ENCODE measurements around the gene CYTH4.
A peak's percentile ranks its signal among the peaks of the same experiment; 100 is the strongest.

The CYTH4 gene

DNA sequence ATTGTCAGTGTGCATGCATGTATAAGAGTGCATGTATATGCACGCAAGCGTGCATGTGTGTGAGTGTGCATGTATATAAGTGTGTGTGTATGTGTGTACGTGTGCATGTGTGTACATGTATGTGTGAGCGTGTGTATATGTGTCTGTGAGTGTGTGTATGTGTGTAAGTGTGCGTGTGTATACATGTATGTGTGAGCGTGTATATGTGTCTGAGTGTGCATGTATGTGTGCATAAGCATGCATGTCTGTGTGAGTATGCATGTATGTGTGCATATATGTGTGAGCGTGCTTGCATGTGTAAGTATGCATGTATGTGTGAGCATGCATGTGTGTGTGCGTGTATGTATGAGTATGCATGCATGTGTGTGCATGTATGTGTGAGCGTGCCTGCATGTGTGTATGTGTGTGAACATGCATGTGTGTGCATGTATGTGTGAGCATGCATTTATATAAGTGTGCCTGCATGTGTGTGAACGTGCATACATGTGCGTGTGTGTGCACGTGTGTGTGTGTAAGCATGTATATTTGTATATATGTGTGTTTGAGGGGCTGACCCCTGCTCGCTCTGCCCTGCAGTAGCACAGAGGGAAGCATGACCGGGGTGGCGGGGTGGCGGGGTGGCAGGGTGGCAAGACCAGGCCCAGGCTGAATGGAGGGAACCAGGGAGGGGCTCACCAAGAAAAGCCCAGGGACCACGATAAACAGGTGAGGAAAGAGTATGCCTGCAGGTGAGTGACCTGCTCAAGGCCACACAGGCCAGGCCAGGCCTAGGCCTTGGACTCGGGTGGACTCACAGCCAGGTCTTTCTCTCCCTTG is 26.3 kb downstream of the CYTH4 start:
- ChIA-PET POLR2A (no interaction called here), CTCF (interaction anchor here (0.6 to 3.1 kb wide), 6 partner anchors 8 to 48 kb away, joined by 4 to 11 read pairs (median 6); partner anchors contain the start of gene CYTH4)
- Histone ChIP-seq H3K27me3 (replicated peaks in 2 of 5; ENCODE audit: control insufficient read depth in 4 of 5, insufficient read depth in 5 of 5, low read length in 4 of 5) (no peaks in the 10 kb centered on the region), H3K36me3 (ENCODE audit: control insufficient read depth in 4 of 4, insufficient read depth in 4 of 4, low read length in 3 of 4) (peaks cover 6 to 63% (median 28%) of the 10 kb centered on the region in 4 experiments), H3K4me1 (ENCODE audit: control extremely low read depth in 1 of 4, control insufficient read depth in 4 of 4, insufficient read depth in 4 of 4, low read length in 3 of 4) (peaks cover 28 to 100% (median 97%) of the 10 kb centered on the region in 4 experiments), H3K4me3 (ENCODE audit: control insufficient read depth in 1 of 7, extremely low read depth in 1 of 7, insufficient read depth in 4 of 7, low read depth in 2 of 7, low read length in 6 of 7) (peak overlapping the region in 4 of 7 experiments; percentile 20 to 51 (median 27)), H3K9me3 (ENCODE audit: control extremely low read depth in 1 of 5, control insufficient read depth in 4 of 5, insufficient read depth in 2 of 5, low read depth in 1 of 5, low read length in 4 of 5) (no peaks in the 10 kb centered on the region), H3K27ac (ENCODE audit: insufficient read depth in 1 of 2, low read depth in 1 of 2, low read length in 2 of 2, poor library complexity in 1 of 2, severe bottlenecking in 2 of 2) (peak overlapping the region in 1 of 2 experiments; percentile 97)
- 92% methylated on average over 17 of the region's 18 CpGs for WGBS (ENCODE audit: insufficient coverage)
- DNase-seq: no peak

DNA sequence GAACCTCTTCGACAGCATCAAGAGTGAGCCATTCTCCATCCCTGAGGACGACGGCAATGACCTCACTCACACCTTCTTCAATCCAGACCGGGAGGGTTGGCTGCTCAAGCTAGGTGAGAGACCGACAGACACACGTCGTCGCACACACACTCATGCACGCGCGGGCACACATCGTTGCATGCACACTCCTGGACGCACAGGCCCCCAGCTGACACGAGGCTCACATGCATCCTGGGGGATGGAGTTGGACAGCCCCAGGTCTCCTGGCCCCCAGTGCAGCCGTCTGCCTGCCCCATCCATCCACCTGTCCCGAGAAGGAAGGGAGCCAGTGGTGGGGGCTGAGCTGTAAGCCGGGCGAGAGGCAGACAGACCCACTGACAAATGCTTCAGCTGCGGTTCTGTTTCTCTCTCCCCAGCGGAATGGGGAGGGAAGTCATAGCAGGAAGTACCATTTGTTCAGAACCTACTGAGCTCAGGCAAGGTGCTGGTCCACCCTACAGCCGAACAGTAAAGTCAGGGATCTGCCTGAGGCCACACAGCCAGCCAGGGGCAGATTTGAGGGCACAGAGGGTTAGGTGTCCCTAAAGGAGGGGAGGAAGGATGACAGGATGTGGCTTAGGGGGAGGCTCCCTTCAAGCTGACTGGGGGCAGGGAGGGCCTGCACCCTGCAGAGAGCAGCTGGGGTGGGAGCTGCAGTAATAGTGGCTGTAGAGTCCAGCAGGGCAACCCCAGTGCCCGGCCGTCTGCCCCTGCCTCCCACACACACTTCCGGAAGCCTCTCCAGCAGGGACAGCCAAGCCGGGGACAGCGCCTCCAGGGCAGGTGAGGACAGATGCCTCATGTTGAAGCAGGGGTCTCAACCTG is 27.1 kb downstream of the CYTH4 start:
- ChIA-PET CTCF (interaction anchor here (0.6 to 3.1 kb wide), 11 partner anchors 9 to 148 kb away, joined by 3 to 11 read pairs (median 4); partner anchors contain the start of gene CYTH4), POLR2A (no interaction called here)
- H3K27ac ChIP-seq (ENCODE audit: insufficient read depth in 1 of 2, low read depth in 1 of 2, low read length in 2 of 2, poor library complexity in 1 of 2, severe bottlenecking in 2 of 2): no peak overlapping the region
- peak overlapping the region in 4 of 7 experiments; percentile 20 to 36 (median 30) for H3K4me3 ChIP-seq (ENCODE audit: control insufficient read depth in 1 of 7, extremely low read depth in 1 of 7, insufficient read depth in 4 of 7, low read depth in 2 of 7, low read length in 6 of 7)
- WGBS (ENCODE audit: insufficient coverage): 55% methylated on average over 22 of the region's 26 CpGs
- H3K4me1 ChIP-seq (ENCODE audit: control extremely low read depth in 1 of 4, control insufficient read depth in 4 of 4, insufficient read depth in 4 of 4, low read length in 3 of 4): peaks cover 28 to 100% (median 97%) of the 10 kb centered on the region in 4 experiments
- no peaks in the 10 kb centered on the region for H3K9me3 ChIP-seq (ENCODE audit: control extremely low read depth in 1 of 5, control insufficient read depth in 4 of 5, insufficient read depth in 2 of 5, low read depth in 1 of 5, low read length in 4 of 5)
- peak in 2 of 3 donors; percentile 43 to 55 for DNase-seq
- H3K36me3 ChIP-seq (ENCODE audit: control insufficient read depth in 4 of 4, insufficient read depth in 4 of 4, low read length in 3 of 4): peaks cover 6 to 64% (median 27%) of the 10 kb centered on the region in 4 experiments
- no peaks in the 10 kb centered on the region for H3K27me3 ChIP-seq (replicated peaks in 2 of 5; ENCODE audit: control insufficient read depth in 4 of 5, insufficient read depth in 5 of 5, low read length in 4 of 5)

DNA sequence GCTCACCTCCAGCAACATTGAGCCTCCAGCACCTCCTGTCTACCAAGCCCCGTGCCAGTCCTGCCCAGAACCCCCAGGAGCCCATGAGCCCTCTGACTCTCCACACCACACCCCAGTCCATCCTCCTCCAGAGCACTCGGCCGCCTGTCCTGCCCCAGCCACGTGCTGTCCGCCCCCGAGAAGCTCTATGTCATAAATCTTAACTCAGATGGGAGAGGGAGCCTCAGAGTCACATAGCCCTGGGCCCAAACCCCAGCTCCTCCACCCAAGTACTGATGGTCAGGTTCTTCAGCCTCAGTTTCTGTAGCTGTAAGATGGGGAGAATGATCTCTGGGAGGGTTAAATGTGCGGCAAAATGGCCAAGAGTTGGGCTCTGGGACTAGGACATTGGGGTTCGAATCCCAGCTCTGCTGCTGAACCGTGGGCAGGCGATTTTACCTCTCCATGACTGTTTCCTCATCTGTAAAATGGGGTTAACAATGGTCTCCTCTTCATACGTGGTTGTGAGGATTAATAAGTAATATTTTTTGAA is 27.8 kb downstream of the CYTH4 start:
- POLR2A ChIA-PET: interaction anchor here (0.6 kb wide), 1 partner anchor 144 kb away, joined by 3 read pairs; no protein-coding TSS in a partner anchor
- H3K27ac ChIP-seq (ENCODE audit: insufficient read depth in 1 of 2, low read depth in 1 of 2, low read length in 2 of 2, poor library complexity in 1 of 2, severe bottlenecking in 2 of 2): no peak overlapping the region
- CTCF ChIA-PET: interaction anchor here (1.1 to 3.1 kb wide), 14 partner anchors 9 to 147 kb away, joined by 3 to 11 read pairs (median 4); partner anchors contain the start of gene CYTH4

GRCh38 chr22:37310815-37311595 is 28.7 kb downstream of the CYTH4 start:
- Histone ChIP-seq H3K36me3 (ENCODE audit: control insufficient read depth in 4 of 4, insufficient read depth in 4 of 4, low read length in 3 of 4) (peaks cover 6 to 58% (median 25%) of the 10 kb centered on the region in 4 experiments), H3K4me3 (ENCODE audit: control insufficient read depth in 1 of 7, extremely low read depth in 1 of 7, insufficient read depth in 4 of 7, low read depth in 2 of 7, low read length in 6 of 7) (no peak overlapping the region), H3K4me1 (ENCODE audit: control extremely low read depth in 1 of 4, control insufficient read depth in 4 of 4, insufficient read depth in 4 of 4, low read length in 3 of 4) (peaks cover 20 to 94% (median 91%) of the 10 kb centered on the region in 4 experiments), H3K27ac (ENCODE audit: insufficient read depth in 1 of 2, low read depth in 1 of 2, low read length in 2 of 2, poor library complexity in 1 of 2, severe bottlenecking in 2 of 2) (peak overlapping the region in 1 of 2 experiments; percentile 11), H3K9me3 (ENCODE audit: control extremely low read depth in 1 of 5, control insufficient read depth in 4 of 5, insufficient read depth in 2 of 5, low read depth in 1 of 5, low read length in 4 of 5) (no peaks in the 10 kb centered on the region), H3K27me3 (replicated peaks in 2 of 5; ENCODE audit: control insufficient read depth in 4 of 5, insufficient read depth in 5 of 5, low read length in 4 of 5) (no peaks in the 10 kb centered on the region)
- 88% methylated on average over 24 of the region's 25 CpGs for WGBS (ENCODE audit: insufficient coverage)
- CTCF ChIA-PET: interaction anchor here (0.6 to 7.3 kb wide), 12 partner anchors 10 to 145 kb away, joined by 3 to 64 read pairs (median 4); no protein-coding TSS in a partner anchor
- no peak for DNase-seq
- POLR2A ChIA-PET: no interaction called here

More for the DNA sequence above, 27.8 kb downstream of the CYTH4 start:
- no peak for DNase-seq
- H3K36me3 ChIP-seq (ENCODE audit: control insufficient read depth in 4 of 4, insufficient read depth in 4 of 4, low read length in 3 of 4): peaks cover 6 to 64% (median 27%) of the 10 kb centered on the region in 4 experiments
- H3K4me1 ChIP-seq (ENCODE audit: control extremely low read depth in 1 of 4, control insufficient read depth in 4 of 4, insufficient read depth in 4 of 4, low read length in 3 of 4): peaks cover 24 to 100% (median 97%) of the 10 kb centered on the region in 4 experiments
- H3K9me3 ChIP-seq (ENCODE audit: control extremely low read depth in 1 of 5, control insufficient read depth in 4 of 5, insufficient read depth in 2 of 5, low read depth in 1 of 5, low read length in 4 of 5): no peaks in the 10 kb centered on the region
- H3K4me3 ChIP-seq (ENCODE audit: control insufficient read depth in 1 of 7, extremely low read depth in 1 of 7, insufficient read depth in 4 of 7, low read depth in 2 of 7, low read length in 6 of 7): peak overlapping the region in 1 of 7 experiments; percentile 35
- 89% methylated on average over 3 of the region's 11 CpGs for WGBS (ENCODE audit: insufficient coverage)
- H3K27me3 ChIP-seq (replicated peaks in 2 of 5; ENCODE audit: control insufficient read depth in 4 of 5, insufficient read depth in 5 of 5, low read length in 4 of 5): no peaks in the 10 kb centered on the region

GRCh38 chr22:37311761-37312312 is 29.5 kb downstream of the CYTH4 start:
- Histone ChIP-seq H3K9me3 (ENCODE audit: control extremely low read depth in 1 of 5, control insufficient read depth in 4 of 5, insufficient read depth in 2 of 5, low read depth in 1 of 5, low read length in 4 of 5) (no peaks in the 10 kb centered on the region), H3K27me3 (replicated peaks in 2 of 5; ENCODE audit: control insufficient read depth in 4 of 5, insufficient read depth in 5 of 5, low read length in 4 of 5) (no peaks in the 10 kb centered on the region), H3K36me3 (ENCODE audit: control insufficient read depth in 4 of 4, insufficient read depth in 4 of 4, low read length in 3 of 4) (peaks cover 6 to 56% (median 25%) of the 10 kb centered on the region in 4 experiments), H3K4me3 (ENCODE audit: control insufficient read depth in 1 of 7, extremely low read depth in 1 of 7, insufficient read depth in 4 of 7, low read depth in 2 of 7, low read length in 6 of 7) (no peak overlapping the region), H3K27ac (ENCODE audit: insufficient read depth in 1 of 2, low read depth in 1 of 2, low read length in 2 of 2, poor library complexity in 1 of 2, severe bottlenecking in 2 of 2) (no peak overlapping the region), H3K4me1 (ENCODE audit: control extremely low read depth in 1 of 4, control insufficient read depth in 4 of 4, insufficient read depth in 4 of 4, low read length in 3 of 4) (peaks cover 18 to 93% (median 88%) of the 10 kb centered on the region in 4 experiments)
- 97% methylated on average over 19 of the region's 19 CpGs for WGBS (ENCODE audit: insufficient coverage)
- POLR2A ChIA-PET: no interaction called here
- DNase-seq: no peak
- CTCF ChIA-PET: interaction anchor here (1.2 to 7.3 kb wide), 4 partner anchors 11 to 117 kb away, joined by 3 to 64 read pairs (median 8); no protein-coding TSS in a partner anchor
